NCI-H128 (cell line): ENCODE results near the gene ZBTB38.

Experiments
- DNase-seq: peaks from one replicate; lab custom pipeline; 2025; ENCODE audit not compliant: unreplicated experiment; lab: John Stamatoyannopoulos, UW

Gene ZBTB38

GRCh38 chr3:141367038-141367730 is 1.1 kb upstream of the ZBTB38 start:
- no peak for DNase-seq

DNA sequence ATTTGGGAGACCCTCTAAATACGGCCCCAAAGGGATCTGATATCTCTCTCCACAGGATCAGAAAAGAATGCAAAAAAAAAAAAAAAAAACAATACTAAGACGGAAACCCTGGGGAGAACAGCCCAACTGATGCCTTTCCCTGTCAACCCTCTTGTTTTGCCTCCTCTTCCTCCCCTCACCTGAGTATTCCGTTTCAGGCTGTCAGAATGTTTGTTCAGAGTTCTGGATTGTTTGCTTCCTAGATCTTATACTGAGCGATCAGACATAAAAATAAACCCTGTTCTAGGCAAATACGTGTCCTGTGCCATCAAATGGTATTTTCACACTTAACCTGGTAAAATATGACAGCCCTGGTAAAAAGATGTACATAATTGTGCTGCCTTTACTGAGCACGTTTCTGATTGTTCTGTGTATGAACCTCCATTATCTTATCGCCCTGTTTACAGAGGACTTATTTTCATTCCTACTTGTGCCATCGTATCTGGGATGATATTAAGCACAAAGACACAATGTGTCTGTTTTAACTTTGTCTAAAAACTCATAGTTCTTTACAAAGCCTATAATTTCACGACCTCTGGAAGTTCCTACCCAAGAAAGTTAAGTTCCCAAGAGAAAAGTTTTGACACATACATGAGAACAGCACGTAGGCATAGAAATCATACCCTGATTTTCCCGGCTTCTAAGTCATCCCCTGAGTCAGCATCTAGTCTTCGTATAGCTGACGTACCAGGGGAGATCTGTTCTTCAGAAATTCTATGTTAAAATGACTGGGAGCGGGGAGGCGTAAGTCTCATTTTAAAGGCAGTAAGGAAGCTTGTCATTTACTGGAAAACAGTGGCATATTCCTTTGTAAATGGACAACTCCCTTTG is 856 bp downstream of the ZBTB38 start:
- no peak for DNase-seq

GRCh38 chr3:141370065-141370533 is 1.8 kb downstream of the ZBTB38 start:
- DNase-seq: no peak

DNA sequence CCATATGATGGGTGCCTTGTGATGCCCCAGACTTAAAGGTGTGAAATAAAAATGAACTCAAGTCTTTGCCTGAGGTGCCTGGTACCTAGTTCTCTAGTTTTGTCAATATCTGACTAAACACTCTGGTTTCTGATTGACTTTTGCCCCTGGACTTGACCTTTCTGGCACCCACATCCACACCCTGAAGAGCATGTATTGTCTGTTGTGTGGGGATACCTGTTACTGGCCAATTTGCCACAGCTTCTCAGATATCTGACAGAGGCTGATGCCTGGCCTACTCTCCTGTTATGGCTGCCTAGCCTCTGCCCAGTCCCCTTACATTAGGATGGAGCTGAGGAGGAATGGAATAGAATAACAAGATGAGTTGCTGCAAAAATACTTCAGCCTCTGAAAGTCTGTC is 3.6 kb downstream of the ZBTB38 start:
- no peak for DNase-seq

GRCh38 chr3:141372656-141373055 is 4.4 kb downstream of the ZBTB38 start:
- no peak for DNase-seq

- DNase-seq: no peak
Measured at GRCh38 chr3:141373232-141373631, 4.9 kb downstream of the ZBTB38 start.

DNA sequence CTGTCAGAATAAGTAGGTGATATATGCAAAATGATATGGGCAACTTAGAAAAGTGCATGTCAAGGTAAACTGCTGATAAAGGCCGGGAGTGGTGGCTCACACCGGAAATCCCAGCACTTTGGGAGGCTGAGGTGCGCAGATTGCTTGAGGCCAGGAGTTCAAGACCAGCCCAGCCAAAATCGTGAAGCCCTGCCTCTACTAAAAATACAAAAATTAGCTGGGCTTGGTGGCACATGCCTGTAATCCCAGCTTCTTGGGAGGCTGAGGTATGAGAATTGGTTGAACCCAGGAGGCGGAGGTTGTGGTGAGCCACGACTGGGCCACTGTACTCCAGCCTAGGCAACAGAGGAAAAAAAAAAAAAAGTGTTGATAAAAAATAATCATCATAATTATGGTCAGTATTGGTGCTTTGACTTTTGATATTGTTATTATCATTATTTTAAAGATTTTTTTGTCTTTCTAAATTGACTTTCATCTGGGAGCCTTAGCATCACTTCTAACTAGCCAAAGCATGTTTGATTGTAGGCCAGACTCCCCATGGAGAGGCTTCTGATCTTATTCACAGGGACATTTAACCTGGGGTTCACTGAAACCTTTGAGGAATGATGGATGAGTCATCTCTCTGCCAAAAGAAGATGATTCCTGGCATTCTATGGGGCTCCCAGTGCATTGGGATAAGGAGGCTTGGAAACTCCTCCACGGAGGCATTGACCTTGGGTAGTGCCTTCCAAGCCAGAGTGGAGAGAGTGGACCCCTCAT is 5.6 kb downstream of the ZBTB38 start:
- DNase-seq: no peak

GRCh38 chr3:141375381-141376301 is 7.3 kb downstream of the ZBTB38 start:
- no peak for DNase-seq

- no peak for DNase-seq
Measured at GRCh38 chr3:141377377-141377776, 9.1 kb downstream of the ZBTB38 start.

GRCh38 chr3:141378556-141378955 is 10.3 kb downstream of the ZBTB38 start:
- no peak for DNase-seq

DNA sequence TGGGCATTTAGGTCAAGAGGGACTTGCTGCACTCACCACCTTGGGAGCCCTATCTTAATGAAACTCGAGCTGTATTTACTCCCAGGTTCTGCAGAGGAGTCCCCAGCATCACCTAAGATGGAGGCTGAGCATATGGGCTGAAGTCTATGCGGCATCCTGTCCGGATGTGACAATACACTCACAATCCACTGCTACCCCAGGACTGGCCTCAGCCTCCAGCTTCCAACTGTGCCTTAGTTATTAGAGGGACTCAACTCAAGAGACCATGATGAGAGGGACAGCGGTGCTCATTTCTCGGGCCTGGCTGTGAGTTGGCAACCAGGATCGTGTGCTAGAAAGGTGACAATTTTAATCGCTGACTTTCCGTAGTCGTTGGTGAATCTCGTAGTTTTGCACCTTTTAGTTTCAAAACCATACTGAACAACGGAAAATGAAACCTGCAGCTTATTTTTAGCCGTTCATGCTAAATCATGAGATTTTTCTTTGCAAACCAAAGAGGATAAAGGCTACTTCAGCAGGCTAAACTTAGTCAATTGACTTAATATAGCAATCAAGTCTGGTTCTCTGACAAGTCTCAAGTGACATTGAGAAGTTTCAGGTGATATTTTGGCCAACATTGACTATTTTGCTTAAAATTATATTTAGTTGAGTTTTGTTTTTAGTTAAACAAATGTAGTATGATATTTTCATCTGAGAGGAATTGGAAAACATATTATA is 11.1 kb downstream of the ZBTB38 start:
- no peak for DNase-seq

- no peak for DNase-seq
Measured at GRCh38 chr3:141380279-141380678, 12.0 kb downstream of the ZBTB38 start.

DNA sequence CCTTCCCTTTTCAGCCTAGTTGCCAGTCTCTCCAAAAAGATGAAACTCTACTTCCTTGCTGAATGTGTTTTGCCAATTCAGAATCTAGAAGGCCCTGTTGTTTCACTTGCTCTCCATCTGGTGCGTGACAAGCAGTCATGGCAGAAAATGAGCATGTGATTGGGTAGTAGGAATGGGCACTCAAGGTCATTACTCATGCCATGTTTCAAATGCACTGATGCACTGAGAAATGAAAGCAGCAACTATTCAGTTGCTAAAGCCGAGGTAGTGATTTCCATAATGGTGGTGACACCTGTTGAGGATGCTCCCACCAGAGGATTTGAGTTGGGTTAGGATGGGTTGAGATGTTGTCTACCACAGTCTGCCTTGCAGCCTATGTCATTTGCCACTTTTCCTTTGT is 12.7 kb downstream of the ZBTB38 start:
- DNase-seq: no peak

DNA sequence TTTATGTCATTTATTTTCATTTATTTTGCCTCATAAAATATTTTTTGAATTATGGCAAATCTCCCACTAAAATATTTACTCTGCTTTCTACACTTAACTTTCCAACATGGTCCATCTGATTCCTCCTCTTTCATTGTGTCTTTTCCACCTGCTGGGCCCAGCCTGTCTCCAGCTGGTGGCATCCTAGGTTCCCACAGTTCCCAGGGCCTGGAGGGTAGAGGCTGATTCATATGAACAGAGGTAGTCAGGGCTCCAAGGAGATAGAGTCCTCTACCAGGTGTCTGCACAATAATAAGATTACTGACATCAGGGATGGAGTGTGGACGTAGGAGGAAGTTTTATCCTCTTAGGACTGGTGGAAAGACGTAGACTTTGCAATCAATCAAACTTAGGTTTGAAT is 14.3 kb downstream of the ZBTB38 start:
- DNase-seq: no peak

- peak; percentile 54 for DNase-seq
Measured at GRCh38 chr3:141383555-141384129, 15.3 kb downstream of the ZBTB38 start.

GRCh38 chr3:141384157-141384556 is 15.9 kb downstream of the ZBTB38 start:
- DNase-seq: no peak

GRCh38 chr3:141384575-141384974 is 16.3 kb downstream of the ZBTB38 start:
- DNase-seq: no peak

- no peak for DNase-seq
Measured at GRCh38 chr3:141385406-141386125, 17.3 kb downstream of the ZBTB38 start.

DNA sequence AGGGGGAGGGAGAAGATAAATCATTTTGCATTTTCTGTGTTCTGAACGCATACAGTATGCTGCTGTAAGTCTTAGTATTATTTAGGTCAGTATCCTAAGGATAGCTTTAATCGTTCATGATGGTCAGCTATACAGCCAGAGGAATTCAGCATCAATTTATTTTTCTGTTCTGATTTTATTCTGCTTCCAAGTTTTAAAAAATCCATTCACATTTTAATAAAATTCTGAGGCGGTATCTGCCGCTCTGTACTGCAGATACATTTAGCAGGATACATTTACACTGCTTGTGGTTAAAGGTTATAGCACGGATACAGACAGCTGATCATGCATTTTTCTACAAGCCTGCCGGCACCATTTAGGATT is 17.8 kb downstream of the ZBTB38 start:
- no peak for DNase-seq
